ENCODE data around the gene CLNK. TPM values are rescaled to one million over a fixed set of nuclear protein-coding genes. Genes with fewer than 3 reads are reported as not detected.

Gene CLNK
- total RNA-seq, 1 donor from 2014 or later: not detected

DNA sequence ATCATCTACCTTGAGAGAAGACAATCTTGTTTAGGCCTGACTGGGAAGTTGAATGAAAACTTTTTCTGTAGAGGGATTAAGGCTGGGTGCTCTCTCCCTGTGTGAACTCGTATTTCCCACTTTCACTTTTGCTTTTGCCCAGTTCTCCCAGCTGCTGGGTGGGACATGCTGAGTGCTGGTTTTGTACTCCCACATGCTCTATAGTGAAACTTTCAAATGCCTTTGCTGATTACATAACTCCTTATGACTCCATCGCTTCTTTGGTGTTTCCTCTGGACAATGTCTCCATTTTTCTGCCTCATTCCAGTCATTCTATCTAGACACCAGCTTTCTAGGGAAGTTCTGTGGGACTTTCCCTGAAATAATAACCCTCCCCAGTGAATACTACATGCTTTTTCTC is 100.5 kb downstream of the CLNK start:
- Histone ChIP-seq H3K36me3 (no peaks in the 10 kb centered on the region), H3K27ac (replicated peaks) (peak overlapping the region; percentile 25), H3K4me3 (peak overlapping the region; percentile 37), H3K4me1 (peaks cover 9% of the 10 kb centered on the region), H3K27me3 (ENCODE audit: low read depth) (peaks cover 24% of the 10 kb centered on the region), H3K9me3 (replicated peaks) (no peaks in the 10 kb centered on the region)
- intact Hi-C loops (cut with micrococcal nuclease): no loop called here
- DNase-seq: no peak
- TF ChIP-seq, protein P1, sequence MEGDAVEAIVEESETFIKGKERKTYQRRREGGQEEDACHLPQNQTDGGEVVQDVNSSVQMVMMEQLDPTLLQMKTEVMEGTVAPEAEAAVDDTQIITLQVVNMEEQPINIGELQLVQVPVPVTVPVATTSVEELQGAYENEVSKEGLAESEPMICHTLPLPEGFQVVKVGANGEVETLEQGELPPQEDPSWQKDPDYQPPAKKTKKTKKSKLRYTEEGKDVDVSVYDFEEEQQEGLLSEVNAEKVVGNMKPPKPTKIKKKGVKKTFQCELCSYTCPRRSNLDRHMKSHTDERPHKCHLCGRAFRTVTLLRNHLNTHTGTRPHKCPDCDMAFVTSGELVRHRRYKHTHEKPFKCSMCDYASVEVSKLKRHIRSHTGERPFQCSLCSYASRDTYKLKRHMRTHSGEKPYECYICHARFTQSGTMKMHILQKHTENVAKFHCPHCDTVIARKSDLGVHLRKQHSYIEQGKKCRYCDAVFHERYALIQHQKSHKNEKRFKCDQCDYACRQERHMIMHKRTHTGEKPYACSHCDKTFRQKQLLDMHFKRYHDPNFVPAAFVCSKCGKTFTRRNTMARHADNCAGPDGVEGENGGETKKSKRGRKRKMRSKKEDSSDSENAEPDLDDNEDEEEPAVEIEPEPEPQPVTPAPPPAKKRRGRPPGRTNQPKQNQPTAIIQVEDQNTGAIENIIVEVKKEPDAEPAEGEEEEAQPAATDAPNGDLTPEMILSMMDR (IDR thresholded peaks at IDR 0.05; ENCODE audit: borderline replicate concordance): no peak

DNA sequence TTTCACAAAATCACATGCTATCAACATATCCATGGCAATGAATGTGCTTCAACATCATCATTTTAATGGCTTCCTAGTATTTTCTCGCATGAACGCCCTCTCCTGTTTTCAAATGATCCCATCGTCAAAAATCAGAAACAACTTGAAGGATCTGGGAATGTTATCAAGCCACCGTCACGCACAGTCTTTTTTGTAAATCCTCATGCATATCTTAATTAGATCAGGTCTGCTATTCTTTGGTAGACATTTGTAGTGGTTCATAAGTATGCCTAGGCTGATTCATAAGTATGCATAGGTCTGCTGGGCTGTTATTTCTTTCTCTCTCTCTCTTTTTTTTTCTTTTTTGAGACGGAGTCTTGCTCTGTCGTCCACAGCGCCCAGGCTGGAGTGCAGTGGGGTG is 101.6 kb downstream of the CLNK start:
- peaks cover 9% of the 10 kb centered on the region for H3K4me1 ChIP-seq
- H3K4me3 ChIP-seq: no peak overlapping the region
- H3K27ac ChIP-seq (replicated peaks): no peak overlapping the region
- TF ChIP-seq, protein P1 (IDR thresholded peaks at IDR 0.05; ENCODE audit: borderline replicate concordance): no peak
- H3K36me3 ChIP-seq: no peaks in the 10 kb centered on the region
- peaks cover 29% of the 10 kb centered on the region for H3K27me3 ChIP-seq (ENCODE audit: low read depth)
- no peak for DNase-seq
- intact Hi-C loops (cut with micrococcal nuclease): no loop called here
- no peaks in the 10 kb centered on the region for H3K9me3 ChIP-seq (replicated peaks)

DNA sequence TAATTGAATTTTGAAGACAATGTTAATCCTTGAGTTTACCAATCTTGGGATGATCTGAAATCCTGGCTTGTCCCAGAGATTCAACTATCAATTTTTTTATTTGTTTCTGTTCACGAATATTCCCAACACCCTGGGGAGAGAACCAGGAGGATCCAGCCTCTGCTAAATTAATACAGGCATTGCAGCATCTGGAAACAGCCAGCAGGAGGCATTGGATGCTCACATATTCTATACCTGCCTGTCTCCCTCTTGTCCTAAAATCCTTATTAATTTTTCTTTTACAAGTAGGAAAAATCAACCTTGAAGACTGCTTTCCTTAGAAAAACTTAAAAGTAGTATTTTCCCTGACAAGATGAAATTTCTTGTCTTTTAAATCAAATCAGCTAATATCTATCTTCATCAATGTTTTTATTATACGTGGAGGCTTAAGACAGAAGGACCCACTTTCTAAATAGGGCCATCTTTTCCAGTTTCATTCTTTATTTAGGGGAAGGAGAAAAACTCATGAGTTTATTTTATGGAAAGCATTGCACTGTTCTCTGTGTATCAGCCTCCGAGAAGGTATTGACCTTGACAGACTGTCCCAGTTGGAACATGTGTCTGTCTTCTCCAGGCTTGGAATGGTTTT is 102.4 kb downstream of the CLNK start:
- peaks cover 9% of the 10 kb centered on the region for H3K4me1 ChIP-seq
- no peaks in the 10 kb centered on the region for H3K36me3 ChIP-seq
- H3K4me3 ChIP-seq: no peak overlapping the region
- no peak for DNase-seq
- H3K9me3 ChIP-seq (replicated peaks): no peaks in the 10 kb centered on the region
- H3K27me3 ChIP-seq (ENCODE audit: low read depth): peaks cover 36% of the 10 kb centered on the region
- TF ChIP-seq, protein P1 (IDR thresholded peaks at IDR 0.05; ENCODE audit: borderline replicate concordance): peak; percentile 79
- H3K27ac ChIP-seq (replicated peaks): no peak overlapping the region
- intact Hi-C loops (cut with micrococcal nuclease): no loop called here

DNA sequence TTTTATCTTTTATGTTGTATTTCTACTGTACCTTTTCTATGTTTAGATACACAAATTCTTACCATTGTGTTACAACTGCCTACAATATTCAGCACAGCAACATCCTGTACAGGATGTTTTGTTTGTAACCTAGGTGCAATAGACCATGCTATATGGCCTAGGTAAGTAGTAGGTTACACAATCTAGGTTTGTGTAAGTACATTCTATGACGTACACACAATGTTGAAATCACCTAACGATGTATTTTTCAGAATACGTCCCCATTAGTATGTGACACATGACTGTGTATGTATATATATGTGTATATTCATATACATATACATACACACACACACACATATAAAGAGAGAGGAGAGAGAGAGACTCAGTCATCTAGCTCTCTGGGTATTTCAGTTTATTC is 103.5 kb downstream of the CLNK start:
- peaks cover 48% of the 10 kb centered on the region for H3K27me3 ChIP-seq (ENCODE audit: low read depth)
- H3K36me3 ChIP-seq: no peaks in the 10 kb centered on the region
- intact Hi-C loops (cut with micrococcal nuclease): no loop called here
- TF ChIP-seq, protein P1 (IDR thresholded peaks at IDR 0.05; ENCODE audit: borderline replicate concordance): no peak
- no peaks in the 10 kb centered on the region for H3K9me3 ChIP-seq (replicated peaks)
- no peak overlapping the region for H3K27ac ChIP-seq (replicated peaks)
- DNase-seq: no peak
- H3K4me1 ChIP-seq: peaks cover 9% of the 10 kb centered on the region
- H3K4me3 ChIP-seq: no peak overlapping the region

DNA sequence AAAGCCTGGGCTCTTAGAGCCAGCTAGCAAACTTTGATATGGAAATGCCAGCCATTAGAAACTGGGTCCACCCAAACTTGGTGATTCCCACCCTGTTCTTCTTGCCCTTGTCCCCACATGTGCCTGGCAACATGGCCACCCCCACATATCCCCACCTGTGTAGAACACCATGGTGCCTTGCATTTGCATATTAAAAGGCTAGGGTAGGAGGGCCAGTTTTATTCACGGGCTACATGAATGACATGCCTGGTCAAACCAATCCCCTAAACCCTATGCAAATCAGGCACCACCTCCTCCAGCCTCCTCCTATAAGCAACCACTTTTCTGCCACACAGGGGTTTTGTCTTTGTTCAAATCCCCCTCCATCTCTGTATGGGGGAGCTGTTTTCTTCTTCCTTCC is 104.9 kb downstream of the CLNK start:
- Histone ChIP-seq H3K4me1 (peaks cover 9% of the 10 kb centered on the region), H3K9me3 (replicated peaks) (no peaks in the 10 kb centered on the region), H3K27ac (replicated peaks) (no peak overlapping the region), H3K36me3 (no peaks in the 10 kb centered on the region), H3K27me3 (ENCODE audit: low read depth) (peaks cover 57% of the 10 kb centered on the region), H3K4me3 (no peak overlapping the region)
- no peak for DNase-seq
- intact Hi-C loops (cut with micrococcal nuclease): no loop called here
- TF ChIP-seq, protein P1 (IDR thresholded peaks at IDR 0.05; ENCODE audit: borderline replicate concordance): no peak

Data from left ventricle myocardium inferior (tissue), 1 donor.